ENCODE results near the gene PARM1. TPM values are rescaled to one million over a fixed set of nuclear protein-coding genes. Genes with fewer than 3 reads are reported as not detected.
A peak's percentile ranks its signal among the peaks of the same experiment; 100 is the strongest.

Gene PARM1
- polyA plus RNA-seq, 12 donors, result 58.0 to 424 (median 73.4) TPM

- no peak for DNase-seq
Measured at GRCh38 chr4:75025431-75025830, 92.5 kb downstream of the PARM1 start.

- DNase-seq, result no peak
Measured at GRCh38 chr4:75028196-75028854, 95.4 kb downstream of the PARM1 start.

- DNase-seq, result no peak
Measured at GRCh38 chr4:75030028-75030427, 97.1 kb downstream of the PARM1 start.

- DNase-seq, result no peak
Measured at GRCh38 chr4:75030649-75031235, 97.8 kb downstream of the PARM1 start.

- DNase-seq, result no peak
Measured at GRCh38 chr4:75031775-75032174, 98.9 kb downstream of the PARM1 start.

GRCh38 chr4:75034523-75034922 lies 101.6 kb downstream of the PARM1 start:
- no peak for DNase-seq

GRCh38 chr4:75035321-75035720 lies 102.4 kb downstream of the PARM1 start:
- DNase-seq, result no peak

- DNase-seq, result no peak
Measured at GRCh38 chr4:75036046-75036830, 103.3 kb downstream of the PARM1 start.

GRCh38 chr4:75037252-75037651 lies 104.3 kb downstream of the PARM1 start:
- DNase-seq, result peak; percentile 69

- no peak for DNase-seq
Measured at GRCh38 chr4:75038376-75038775, 105.5 kb downstream of the PARM1 start.

GRCh38 chr4:75040703-75041102 lies 107.8 kb downstream of the PARM1 start:
- no peak for DNase-seq

GRCh38 chr4:75042601-75043208 lies 109.8 kb downstream of the PARM1 start:
- DNase-seq, result no peak

GRCh38 chr4:75046226-75046625 lies 113.3 kb downstream of the PARM1 start:
- no peak for DNase-seq

- no peak for DNase-seq
Measured at GRCh38 chr4:75046641-75047040, 113.7 kb downstream of the PARM1 start.

GRCh38 chr4:75048208-75048879 lies 115.4 kb downstream of the PARM1 start:
- no peak for DNase-seq

GRCh38 chr4:75051431-75051830 lies 118.5 kb downstream of the PARM1 start:
- no peak for DNase-seq

- no peak for DNase-seq
Measured at GRCh38 chr4:75053352-75053751, 120.4 kb downstream of the PARM1 start.

GRCh38 chr4:75054078-75054477 lies 121.2 kb downstream of the PARM1 start:
- DNase-seq, result no peak

GRCh38 chr4:75056277-75056676 lies 123.4 kb downstream of the PARM1 start:
- no peak for DNase-seq

GRCh38 chr4:75057369-75057768 lies 124.5 kb downstream of the PARM1 start:
- no peak for DNase-seq

- no peak for DNase-seq
Measured at GRCh38 chr4:75058486-75058885, 125.6 kb downstream of the PARM1 start.

GRCh38 chr4:75063433-75063832 lies 130.5 kb downstream of the PARM1 start:
- DNase-seq, result no peak

All from muscle of arm (tissue), 12 donors.